Stimulated activated naive CD8-positive, alpha-beta T cell treated with anti-CD3 and anti-CD28 coated beads, Interleukin-15, Interleukin-2, amounts not matched to agents 100 ng/mL and 50 ng/mL, for 24 hours (primary cell): ENCODE data around the gene ZNF763.
"Not testable (repeated sequence)": the region's sequence is repeated elsewhere in the genome, so short reads cannot be mapped to it uniquely, and the experiment has no call there.

ENCODE experiments used
- H3K27ac Mint-ChIP-seq: one replicate; pipeline ENCODE4 v1.8.0; 2021; ENCODE audit warnings: mild to moderate bottlenecking, mixed read lengths
- H3K27me3 Mint-ChIP-seq: one replicate; pipeline ENCODE4 v1.8.0; 2021; ENCODE audit warnings: mixed read lengths
- H3K36me3 Mint-ChIP-seq: one replicate; pipeline ENCODE4 v1.8.0; 2021; ENCODE audit warnings: low read depth, mixed read lengths
- H3K4me1 Mint-ChIP-seq: one replicate; pipeline ENCODE4 v1.8.0; 2021; ENCODE audit warnings: low read depth, mixed read lengths
- H3K4me3 Mint-ChIP-seq: one replicate; pipeline ENCODE4 v1.8.0; 2021; ENCODE audit warnings: mild to moderate bottlenecking, mixed read lengths
- H3K9me3 Mint-ChIP-seq: one replicate; pipeline ENCODE4 v1.8.0; 2021; ENCODE audit warnings: mixed read lengths

Gene ZNF763

DNA sequence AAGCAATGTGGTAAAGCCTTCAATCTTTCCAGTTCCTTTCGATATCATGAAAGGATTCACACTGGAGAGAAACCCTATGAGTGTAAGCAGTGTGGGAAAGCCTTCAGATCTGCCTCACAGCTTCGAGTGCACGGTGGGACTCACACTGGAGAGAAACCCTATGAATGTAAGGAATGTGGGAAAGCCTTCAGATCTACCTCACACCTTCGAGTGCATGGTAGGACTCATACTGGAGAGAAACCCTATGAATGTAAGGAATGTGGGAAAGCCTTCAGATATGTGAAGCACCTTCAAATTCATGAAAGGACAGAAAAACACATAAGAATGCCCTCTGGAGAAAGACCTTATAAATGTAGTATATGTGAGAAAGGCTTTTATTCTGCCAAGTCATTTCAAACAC, 15.6 kb upstream of the ZNF763 start:
- Mint-ChIP-seq H3K4me3 (no peak overlapping the region), H3K36me3 (peaks cover 91% of the 10 kb centered on the region), H3K9me3 (peaks cover 50% of the 10 kb centered on the region), H3K27me3 (no peaks in the 10 kb centered on the region), H3K4me1 (no peaks in the 10 kb centered on the region), H3K27ac (no peak overlapping the region)

DNA sequence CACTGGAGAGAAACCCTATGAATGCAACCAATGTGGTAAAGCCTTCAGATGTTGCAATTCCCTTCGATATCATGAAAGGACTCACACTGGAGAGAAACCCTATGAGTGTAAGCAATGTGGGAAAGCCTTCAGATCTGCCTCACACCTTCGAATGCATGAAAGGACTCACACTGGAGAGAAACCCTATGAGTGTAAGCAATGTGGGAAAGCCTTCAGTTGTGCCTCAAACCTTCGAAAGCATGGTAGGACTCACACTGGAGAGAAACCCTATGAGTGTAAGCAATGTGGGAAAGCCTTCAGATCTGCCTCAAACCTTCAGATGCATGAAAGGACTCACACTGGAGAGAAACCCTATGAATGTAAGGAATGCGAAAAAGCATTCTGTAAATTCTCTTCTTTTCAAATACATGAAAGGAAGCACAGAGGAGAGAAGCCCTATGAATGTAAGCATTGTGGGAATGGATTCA, 15.2 kb upstream of the ZNF763 start:
- H3K9me3 Mint-ChIP-seq, result peaks cover 48% of the 10 kb centered on the region
- not testable (repeated sequence) for H3K27ac Mint-ChIP-seq, H3K4me1 Mint-ChIP-seq

GRCh38 chr19:11950312-11950711, 14.5 kb upstream of the ZNF763 start:
- Mint-ChIP-seq H3K4me1 (no peaks in the 10 kb centered on the region), H3K27ac (no peak overlapping the region), H3K27me3 (no peaks in the 10 kb centered on the region), H3K9me3 (peaks cover 49% of the 10 kb centered on the region), H3K4me3 (no peak overlapping the region), H3K36me3 (peaks cover 86% of the 10 kb centered on the region)

More for the DNA sequence above, 15.2 kb upstream of the ZNF763 start:
- Mint-ChIP-seq H3K36me3 (peaks cover 91% of the 10 kb centered on the region), H3K4me3 (peak overlapping the region; percentile 7)
- not testable (repeated sequence) for H3K27me3 Mint-ChIP-seq

- Mint-ChIP-seq H3K4me3 (peak overlapping the region; percentile 85), H3K27ac (peak overlapping the region; percentile 12), H3K27me3 (no peaks in the 10 kb centered on the region), H3K36me3 (peaks cover 5% of the 10 kb centered on the region), H3K9me3 (no peaks in the 10 kb centered on the region), H3K4me1 (peaks cover 21% of the 10 kb centered on the region)
These were observed 1.1 kb upstream of the ZNF763 start for GRCh38 chr19:11963566-11964355.

GRCh38 chr19:11964496-11964857, 363 bp upstream of the ZNF763 start:
- Mint-ChIP-seq H3K27ac (peak overlapping the region; percentile 69), H3K36me3 (peaks cover 5% of the 10 kb centered on the region), H3K4me3 (peak overlapping the region; percentile 85), H3K4me1 (peaks cover 21% of the 10 kb centered on the region), H3K27me3 (no peaks in the 10 kb centered on the region), H3K9me3 (no peaks in the 10 kb centered on the region)

DNA sequence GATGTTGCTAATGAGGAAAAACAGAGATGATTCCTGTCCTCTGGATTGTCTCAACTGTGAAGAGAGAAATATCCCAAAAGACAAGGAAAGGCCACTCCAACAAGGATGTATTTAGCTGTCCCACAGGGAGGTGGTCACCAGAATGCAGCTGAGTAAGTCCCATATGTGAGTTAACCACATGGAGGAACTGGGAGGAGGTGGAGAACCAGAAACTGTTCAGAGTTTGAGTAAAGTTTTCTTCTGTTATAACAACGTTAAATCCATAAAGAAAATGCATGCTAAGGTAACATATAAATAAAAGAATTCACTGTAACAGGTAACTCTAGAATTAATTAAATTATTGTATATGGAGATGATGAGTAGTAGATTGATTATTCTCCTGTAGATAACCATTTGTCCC, 5.3 kb downstream of the ZNF763 start:
- Mint-ChIP-seq H3K4me3 (no peak overlapping the region), H3K36me3 (peaks cover 9% of the 10 kb centered on the region), H3K27me3 (no peaks in the 10 kb centered on the region), H3K9me3 (peaks cover 9% of the 10 kb centered on the region), H3K4me1 (peaks cover 7% of the 10 kb centered on the region), H3K27ac (no peak overlapping the region)

DNA sequence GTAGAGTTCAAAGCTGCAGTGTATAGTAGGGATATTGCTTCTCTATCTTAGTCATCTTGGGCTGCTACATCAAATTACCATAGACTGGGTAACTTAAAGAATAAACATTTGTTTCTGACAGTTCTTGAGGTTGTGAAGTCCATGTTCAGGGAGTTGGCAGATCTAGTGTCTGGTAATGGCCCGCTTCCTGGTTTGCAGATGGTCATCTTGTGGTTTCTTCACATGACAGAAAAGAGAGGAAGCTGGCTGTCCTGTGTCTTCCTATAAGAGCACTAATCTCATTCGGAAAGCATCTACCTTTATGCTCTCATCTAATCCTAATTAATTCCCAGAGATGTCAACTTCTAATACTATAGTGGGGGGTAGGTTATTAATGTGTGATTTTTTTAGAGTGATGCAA, 6.2 kb downstream of the ZNF763 start:
- H3K27ac Mint-ChIP-seq, result no peak overlapping the region
- no peaks in the 10 kb centered on the region for H3K4me1 Mint-ChIP-seq
- H3K9me3 Mint-ChIP-seq, result peaks cover 13% of the 10 kb centered on the region
- H3K27me3 Mint-ChIP-seq, result no peaks in the 10 kb centered on the region
- peaks cover 9% of the 10 kb centered on the region for H3K36me3 Mint-ChIP-seq
- no peak overlapping the region for H3K4me3 Mint-ChIP-seq

DNA sequence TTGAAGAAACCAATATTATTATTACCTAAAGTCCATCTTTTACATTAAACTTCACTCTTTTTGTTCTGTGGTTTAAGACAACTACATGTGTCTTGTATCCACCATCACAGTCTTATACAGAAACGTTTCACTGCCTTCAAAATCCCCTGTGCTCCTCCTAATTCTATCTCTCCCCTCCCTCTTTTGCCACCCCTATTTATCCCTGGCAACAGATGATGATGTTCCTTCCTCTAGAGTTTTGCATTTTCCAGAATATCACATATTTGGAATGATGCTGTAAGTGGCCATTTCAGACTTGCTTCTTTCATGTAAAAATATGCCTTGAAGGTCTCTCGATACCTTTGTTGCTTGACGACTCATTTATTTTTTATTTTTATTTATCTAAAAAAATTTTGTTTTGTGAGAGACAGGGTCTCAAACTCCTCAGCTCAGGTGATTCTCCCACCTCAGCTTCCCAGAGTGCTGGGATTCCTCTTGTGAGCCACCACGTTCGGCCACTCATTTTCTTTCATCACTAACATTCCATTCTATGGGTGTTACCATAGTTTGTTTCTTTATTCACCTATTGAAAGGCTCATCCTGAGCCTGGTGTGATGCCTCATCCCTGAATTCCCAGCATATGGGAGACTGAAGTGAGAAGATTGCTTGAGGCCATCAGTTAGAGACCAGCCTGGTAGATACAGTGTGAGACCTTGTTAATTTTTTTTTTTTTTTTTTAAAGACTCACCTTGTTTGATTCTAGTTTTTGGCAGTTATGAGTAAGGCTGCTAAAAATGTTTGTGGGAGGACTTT, 8.4 kb downstream of the ZNF763 start:
- no peak overlapping the region for H3K4me3 Mint-ChIP-seq
- no peak overlapping the region for H3K27ac Mint-ChIP-seq
- no peaks in the 10 kb centered on the region for H3K4me1 Mint-ChIP-seq
- peaks cover 21% of the 10 kb centered on the region for H3K9me3 Mint-ChIP-seq
- no peaks in the 10 kb centered on the region for H3K27me3 Mint-ChIP-seq
- peaks cover 26% of the 10 kb centered on the region for H3K36me3 Mint-ChIP-seq

GRCh38 chr19:11978492-11979100, 13.8 kb downstream of the ZNF763 start:
- Mint-ChIP-seq H3K4me1 (no peaks in the 10 kb centered on the region), H3K36me3 (peaks cover 48% of the 10 kb centered on the region), H3K27ac (no peak overlapping the region), H3K4me3 (no peak overlapping the region), H3K9me3 (peaks cover 57% of the 10 kb centered on the region), H3K27me3 (no peaks in the 10 kb centered on the region)

DNA sequence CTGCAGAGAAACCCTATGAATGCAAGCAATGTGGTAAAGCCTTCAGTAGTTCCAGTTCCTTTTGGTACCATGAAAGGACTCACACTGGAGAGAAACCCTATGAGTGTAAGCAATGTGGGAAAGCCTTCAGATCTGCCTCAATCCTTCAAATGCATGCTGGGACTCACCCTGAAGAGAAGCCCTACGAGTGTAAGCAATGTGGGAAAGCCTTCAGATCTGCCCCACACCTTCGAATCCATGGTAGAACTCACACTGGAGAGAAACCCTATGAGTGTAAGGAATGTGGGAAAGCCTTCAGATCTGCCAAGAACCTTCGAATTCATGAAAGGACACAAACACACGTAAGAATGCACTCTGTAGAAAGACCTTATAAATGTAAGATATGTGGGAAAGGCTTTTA, 14.7 kb downstream of the ZNF763 start:
- no peak overlapping the region for H3K4me3 Mint-ChIP-seq
- no peak overlapping the region for H3K27ac Mint-ChIP-seq
- no peaks in the 10 kb centered on the region for H3K27me3 Mint-ChIP-seq
- H3K36me3 Mint-ChIP-seq, result peaks cover 48% of the 10 kb centered on the region
- H3K9me3 Mint-ChIP-seq, result peaks cover 53% of the 10 kb centered on the region
- no peaks in the 10 kb centered on the region for H3K4me1 Mint-ChIP-seq

- Mint-ChIP-seq H3K27me3 (no peaks in the 10 kb centered on the region), H3K9me3 (peaks cover 40% of the 10 kb centered on the region), H3K36me3 (peaks cover 33% of the 10 kb centered on the region), H3K4me1 (peaks cover 3% of the 10 kb centered on the region), H3K27ac (no peak overlapping the region), H3K4me3 (no peak overlapping the region)
These were observed 17.7 kb downstream of the ZNF763 start for GRCh38 chr19:11982526-11982925.

DNA sequence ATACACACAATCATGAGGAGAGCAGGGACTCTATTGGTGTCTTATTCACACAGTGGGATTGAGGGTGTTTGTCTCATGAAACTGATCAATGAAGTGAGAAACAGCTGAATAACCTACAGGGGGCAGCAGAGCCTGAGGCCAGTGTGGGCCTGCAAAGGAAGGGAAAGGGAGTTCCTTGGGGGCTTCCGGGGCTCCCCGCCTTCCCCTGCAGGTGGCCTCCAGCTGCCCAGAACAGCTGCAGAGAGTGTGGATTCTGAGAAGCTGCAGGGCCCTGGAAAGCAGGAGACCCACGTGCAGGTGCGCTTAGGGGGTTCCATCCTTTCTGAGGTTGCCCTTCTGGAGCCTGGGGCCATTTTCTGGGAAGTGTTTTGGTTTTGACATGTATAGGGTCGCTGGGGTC, 20.1 kb downstream of the ZNF763 start:
- no peak overlapping the region for H3K27ac Mint-ChIP-seq
- H3K27me3 Mint-ChIP-seq, result no peaks in the 10 kb centered on the region
- H3K36me3 Mint-ChIP-seq, result peaks cover 9% of the 10 kb centered on the region
- peaks cover 18% of the 10 kb centered on the region for H3K9me3 Mint-ChIP-seq
- no peak overlapping the region for H3K4me3 Mint-ChIP-seq
- H3K4me1 Mint-ChIP-seq, result peaks cover 18% of the 10 kb centered on the region

DNA sequence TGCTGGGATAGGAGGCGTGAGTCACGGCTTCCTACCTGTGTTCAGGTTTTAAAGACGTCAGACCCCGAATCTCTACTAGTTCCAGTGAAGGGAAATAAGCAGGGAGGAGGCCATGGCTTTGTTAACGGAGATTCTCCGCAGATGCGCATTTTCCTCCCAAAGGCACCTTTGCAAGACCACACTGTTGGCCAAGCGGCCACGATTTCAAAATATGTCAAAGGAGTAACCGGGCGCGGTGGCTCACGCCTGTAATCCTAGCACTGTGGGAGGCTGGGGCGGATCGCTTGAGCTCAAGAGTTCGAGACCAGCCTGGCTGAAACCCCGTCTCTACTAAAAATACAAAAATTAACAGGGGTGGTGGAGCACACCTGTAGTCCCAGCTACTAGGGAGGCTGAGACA, 21.9 kb downstream of the ZNF763 start:
- H3K4me1 Mint-ChIP-seq, result peaks cover 31% of the 10 kb centered on the region
- no peak overlapping the region for H3K4me3 Mint-ChIP-seq
- H3K27ac Mint-ChIP-seq, result no peak overlapping the region
- H3K27me3 Mint-ChIP-seq, result no peaks in the 10 kb centered on the region
- peaks cover 9% of the 10 kb centered on the region for H3K9me3 Mint-ChIP-seq
- H3K36me3 Mint-ChIP-seq, result peaks cover 5% of the 10 kb centered on the region

- peaks cover 9% of the 10 kb centered on the region for H3K36me3 Mint-ChIP-seq
- H3K9me3 Mint-ChIP-seq, result peaks cover 4% of the 10 kb centered on the region
- H3K4me1 Mint-ChIP-seq, result peaks cover 38% of the 10 kb centered on the region
- peak overlapping the region; percentile 97 for H3K27ac Mint-ChIP-seq
- no peaks in the 10 kb centered on the region for H3K27me3 Mint-ChIP-seq
- peak overlapping the region; percentile 99 for H3K4me3 Mint-ChIP-seq
These were observed 22.8 kb downstream of the ZNF763 start for GRCh38 chr19:11987405-11988281.
